Right atrium auricular region (tissue), 2 donors: Measurements from ENCODE around the gene RASGRP2. TPM values are rescaled to one million over a fixed set of nuclear protein-coding genes. Genes with fewer than 3 reads are reported as not detected.

Experiments used
- DNase-seq: peaks from one replicate; pipeline ENCODE4 v3.0.0-alpha.2; 2019; ENCODE audit warnings: low spot score
- H3K27ac ChIP-seq, 2 donors: fragments of 200-600 bp; sonication (generic); 1 replicate in 1 of 2; 2 replicates in 1 of 2; pipeline ENCODE4 v1.5.1; 2016 to 2019
- H3K27me3 ChIP-seq, 2 donors: fragments of 200-600 bp; sonication (generic); one replicate each; pipeline versions ENCODE4 v1.5.1 to v1.6.0; 2017 to 2019
- H3K36me3 ChIP-seq: fragments of 200-600 bp; sonication (generic); one replicate; pipeline ENCODE4 v1.5.1; 2016
- H3K4me1 ChIP-seq, 2 donors: fragments of 200-600 bp; sonication (generic); one replicate each; pipeline versions ENCODE4 v1.5.1 to v1.6.0; 2017 to 2019
- H3K4me3 ChIP-seq, 2 donors: fragments of 200-600 bp; sonication (generic); 1 replicate in 1 of 2; 2 replicates in 1 of 2; pipeline ENCODE4 v1.5.1; 2017 to 2019; ENCODE audit warnings: mild to moderate bottlenecking in 1 of 2, moderate library complexity in 1 of 2
- H3K9me3 ChIP-seq, 2 donors: fragments of 200-600 bp; sonication (generic); one replicate each; pipeline ENCODE4 v1.5.1; 2019
- total RNA-seq, 2 donors: library from RNA; depleted of rRNA; stranded (reverse); fragments of >200 nt; gene quantifications; one replicate each; pipeline ENCODE4 v1.1.0, GENCODE V29; 2016
- TF ChIP-seq, protein P1 (sequence below), 2 donors: fragments of 200-600 bp; sonication (generic); IDR thresholded peaks; one replicate each; pipeline ENCODE4 v1.5.1; 2019; ENCODE audit warnings: antibody characterized with exemption in 2 of 2

The RASGRP2 gene
- total RNA-seq, 2 donors from 2014 or later, result 28.1 to 30.4 TPM

DNA sequence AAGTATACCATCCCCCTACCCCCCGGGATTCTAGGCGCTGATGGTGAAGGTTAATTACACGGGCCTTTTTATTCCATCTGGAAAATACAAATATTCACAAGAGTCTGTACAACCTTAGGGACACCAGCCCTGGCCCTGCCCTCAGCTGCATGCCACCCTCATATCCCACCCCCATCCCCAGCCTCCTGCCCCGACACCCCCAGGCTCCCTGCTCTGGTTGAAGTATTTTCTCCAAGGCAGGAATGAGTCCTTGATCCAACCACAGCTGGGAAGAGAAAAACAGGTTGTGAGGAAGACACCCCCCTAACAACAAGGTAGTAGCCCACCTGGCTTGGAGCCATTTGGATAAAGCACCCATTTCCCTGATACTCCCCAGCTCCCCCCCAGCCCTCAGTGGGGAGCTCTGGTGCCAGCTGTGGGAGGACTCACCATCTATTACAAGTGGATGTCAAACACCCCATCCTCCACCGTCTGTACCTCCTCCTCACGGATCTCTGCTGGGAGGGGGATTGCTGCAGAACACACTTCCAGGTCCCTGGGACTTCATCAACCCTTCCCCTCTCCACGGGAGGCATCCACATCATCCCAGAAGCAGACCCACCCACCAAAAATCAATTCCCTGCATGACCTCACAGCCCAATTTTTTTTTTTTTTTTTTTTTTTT, 16.9 kb downstream of the RASGRP2 start:
- TF ChIP-seq, protein P1, sequence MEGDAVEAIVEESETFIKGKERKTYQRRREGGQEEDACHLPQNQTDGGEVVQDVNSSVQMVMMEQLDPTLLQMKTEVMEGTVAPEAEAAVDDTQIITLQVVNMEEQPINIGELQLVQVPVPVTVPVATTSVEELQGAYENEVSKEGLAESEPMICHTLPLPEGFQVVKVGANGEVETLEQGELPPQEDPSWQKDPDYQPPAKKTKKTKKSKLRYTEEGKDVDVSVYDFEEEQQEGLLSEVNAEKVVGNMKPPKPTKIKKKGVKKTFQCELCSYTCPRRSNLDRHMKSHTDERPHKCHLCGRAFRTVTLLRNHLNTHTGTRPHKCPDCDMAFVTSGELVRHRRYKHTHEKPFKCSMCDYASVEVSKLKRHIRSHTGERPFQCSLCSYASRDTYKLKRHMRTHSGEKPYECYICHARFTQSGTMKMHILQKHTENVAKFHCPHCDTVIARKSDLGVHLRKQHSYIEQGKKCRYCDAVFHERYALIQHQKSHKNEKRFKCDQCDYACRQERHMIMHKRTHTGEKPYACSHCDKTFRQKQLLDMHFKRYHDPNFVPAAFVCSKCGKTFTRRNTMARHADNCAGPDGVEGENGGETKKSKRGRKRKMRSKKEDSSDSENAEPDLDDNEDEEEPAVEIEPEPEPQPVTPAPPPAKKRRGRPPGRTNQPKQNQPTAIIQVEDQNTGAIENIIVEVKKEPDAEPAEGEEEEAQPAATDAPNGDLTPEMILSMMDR (IDR thresholded peaks at IDR 0.05), result no peak
- Histone ChIP-seq H3K4me3 (no peak overlapping the region), H3K4me1 (peaks cover 0 to 8% of the 10 kb centered on the region in 2 donors), H3K9me3 (no peaks in the 10 kb centered on the region), H3K36me3 (no peaks in the 10 kb centered on the region), H3K27ac (no peak overlapping the region), H3K27me3 (peaks cover 0 to under 1% of the 10 kb centered on the region in 2 donors)
- no peak for DNase-seq

DNA sequence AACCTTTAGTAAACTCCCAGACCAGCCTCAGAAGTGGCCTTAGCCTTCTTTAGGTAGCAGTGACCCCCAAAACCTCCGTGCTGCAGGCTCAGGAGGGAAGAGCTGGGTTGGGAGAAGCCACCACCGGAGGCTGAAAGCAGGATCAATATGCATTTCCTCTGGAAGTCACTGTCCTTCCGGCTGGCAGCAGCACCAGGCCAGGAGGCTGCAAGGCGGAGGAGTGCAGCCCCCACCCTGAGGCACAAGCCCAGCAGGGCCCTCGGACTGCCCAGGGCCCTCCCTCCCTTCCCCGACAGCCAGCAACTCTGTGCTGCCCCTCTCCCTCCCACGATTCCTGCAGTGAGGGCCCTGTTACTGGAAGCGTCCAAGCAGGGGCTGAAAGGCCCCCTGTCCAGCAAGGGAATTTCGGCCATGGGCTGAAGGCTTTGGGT, 17.7 kb downstream of the RASGRP2 start:
- Histone ChIP-seq H3K27me3 (peaks cover 0 to 3% of the 10 kb centered on the region in 2 donors), H3K36me3 (no peaks in the 10 kb centered on the region), H3K9me3 (no peaks in the 10 kb centered on the region), H3K4me1 (peaks cover 0 to 8% of the 10 kb centered on the region in 2 donors), H3K27ac (no peak overlapping the region), H3K4me3 (no peak overlapping the region)
- DNase-seq, result no peak
- TF ChIP-seq, protein P1 (IDR thresholded peaks at IDR 0.05), result no peak

DNA sequence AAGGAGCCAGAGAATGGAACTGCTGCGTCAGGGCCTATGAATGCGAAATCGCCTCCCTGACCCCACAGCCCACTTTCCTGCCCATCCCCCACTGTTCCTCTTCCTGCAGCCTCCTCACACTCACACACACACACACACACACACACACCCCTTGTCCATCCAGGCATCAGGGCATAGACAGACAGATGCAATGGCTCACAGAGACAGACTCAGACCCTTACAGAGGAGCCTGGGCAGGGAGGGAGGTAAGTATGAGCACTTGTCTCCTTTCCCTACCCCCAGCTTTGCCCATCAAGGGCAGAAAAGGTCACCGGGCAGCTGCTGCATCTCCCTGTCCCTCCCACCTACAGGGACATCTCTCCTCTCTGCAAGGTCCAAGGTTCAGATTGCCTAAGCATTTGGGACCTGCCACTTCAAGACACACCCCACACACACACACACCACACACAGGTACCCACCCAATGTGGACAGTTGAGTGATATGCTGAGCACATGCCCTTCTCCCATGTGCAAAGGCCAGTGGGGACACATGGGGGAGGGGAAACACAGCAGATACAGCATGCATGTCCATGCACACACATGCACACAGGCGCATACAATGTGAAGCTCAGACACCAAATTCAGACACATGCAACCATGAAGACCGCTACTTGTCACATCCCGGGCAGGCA, 18.9 kb downstream of the RASGRP2 start:
- H3K4me1 ChIP-seq, result peaks cover 0 to 8% of the 10 kb centered on the region in 2 donors
- H3K36me3 ChIP-seq, result no peaks in the 10 kb centered on the region
- no peak overlapping the region for H3K27ac ChIP-seq
- no peak overlapping the region for H3K4me3 ChIP-seq
- H3K9me3 ChIP-seq, result no peaks in the 10 kb centered on the region
- H3K27me3 ChIP-seq, result peaks cover 0 to 3% of the 10 kb centered on the region in 2 donors
- TF ChIP-seq, protein P1 (IDR thresholded peaks at IDR 0.05), result no peak
- no peak for DNase-seq

DNA sequence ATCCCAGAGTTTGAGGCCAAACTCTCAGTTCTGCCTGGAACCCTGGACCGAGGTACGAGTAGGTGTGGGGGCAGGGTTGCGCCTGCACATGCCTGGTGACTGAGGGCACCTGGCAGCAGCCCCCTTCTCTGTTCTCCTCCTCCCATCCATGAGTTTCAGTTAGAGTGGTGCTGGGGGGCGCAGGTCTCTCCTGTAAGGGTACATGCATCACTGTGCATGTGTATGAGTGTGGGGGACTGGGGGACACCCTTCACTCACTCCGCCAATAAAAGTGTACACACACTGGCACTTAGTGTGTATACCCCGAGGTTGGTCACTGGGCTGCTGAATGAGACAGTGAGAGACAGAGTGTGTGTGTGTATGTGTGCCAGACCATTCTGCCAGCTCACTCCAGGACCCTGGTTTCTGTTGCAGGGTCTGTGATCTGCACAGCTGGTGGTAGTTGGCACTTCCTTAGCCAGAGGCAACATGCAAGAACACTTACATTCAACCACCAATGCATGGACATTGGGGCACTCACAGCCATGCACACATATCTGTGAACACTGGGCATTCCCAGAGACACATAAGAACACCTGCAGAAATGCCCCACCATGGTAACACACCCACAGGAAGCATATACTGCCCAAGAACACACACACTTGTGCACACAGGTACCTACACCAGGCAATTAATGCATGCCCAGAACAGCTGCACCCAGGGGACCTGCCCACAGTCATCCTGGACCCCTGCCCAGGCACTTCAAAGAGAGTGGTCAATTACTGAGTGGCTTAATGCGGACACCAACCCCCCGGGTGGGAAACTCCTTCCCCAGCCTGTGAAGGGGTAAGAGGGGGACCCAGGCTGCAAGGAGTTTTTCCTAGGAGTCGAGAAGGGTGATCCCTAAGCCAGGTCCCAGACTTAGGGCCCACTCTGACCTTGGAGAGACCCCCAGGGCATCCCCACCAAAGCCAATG, 19.8 kb downstream of the RASGRP2 start:
- no peak for DNase-seq
- Histone ChIP-seq H3K27me3 (peaks cover 0 to 3% of the 10 kb centered on the region in 2 donors), H3K4me3 (no peak overlapping the region), H3K4me1 (peaks cover 0 to 8% of the 10 kb centered on the region in 2 donors), H3K36me3 (no peaks in the 10 kb centered on the region), H3K27ac (no peak overlapping the region), H3K9me3 (no peaks in the 10 kb centered on the region)
- TF ChIP-seq, protein P1 (IDR thresholded peaks at IDR 0.05), result no peak

DNA sequence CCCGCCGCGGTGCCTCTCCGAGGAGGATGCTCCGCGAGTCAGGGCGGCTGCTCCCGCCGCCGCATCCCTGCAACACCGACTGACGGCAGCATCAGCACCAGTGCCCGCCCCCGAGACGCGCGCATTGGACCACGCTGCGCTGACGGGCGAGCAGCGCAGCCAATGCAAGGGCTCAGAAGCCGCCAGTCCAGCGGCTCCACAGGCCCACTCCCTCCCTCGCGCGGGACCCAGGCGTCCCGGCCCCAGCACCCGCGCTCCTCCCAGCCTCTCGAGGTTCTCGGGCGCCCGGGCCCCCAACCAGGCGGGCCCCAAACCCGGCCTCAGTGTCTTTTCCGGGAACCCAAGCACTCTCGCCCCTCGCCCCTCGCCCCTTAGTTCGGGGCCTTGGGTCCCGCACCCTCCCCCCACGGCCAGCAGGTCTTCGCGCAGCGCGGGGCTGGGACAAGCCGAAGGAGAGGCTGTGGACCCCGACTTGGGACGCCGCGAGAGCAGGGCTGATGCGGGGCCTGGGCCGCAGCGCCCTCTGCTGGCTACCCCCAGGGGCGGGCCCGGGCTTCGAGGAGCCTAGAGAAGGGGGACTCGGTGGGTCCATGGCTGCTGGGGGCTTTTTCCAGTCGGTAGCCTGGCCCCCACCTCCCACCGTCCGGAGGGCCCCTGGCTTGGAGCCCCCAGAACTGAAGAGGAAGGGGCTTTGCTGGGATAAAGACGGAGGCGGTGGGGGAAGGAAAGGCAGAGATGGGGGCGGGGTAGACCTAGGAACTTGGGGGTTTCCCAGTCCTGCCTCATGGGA, 20.6 kb downstream of the RASGRP2 start, which contains the start of gene NRXN2:
Gene NRXN2 (minus strand): TSS at position 81 of the 790 bp plus-strand sequence. CDS start 9,498 bp downstream, outside the sequence.
- H3K4me1 ChIP-seq, result peaks cover 0 to 8% of the 10 kb centered on the region in 2 donors
- no peaks in the 10 kb centered on the region for H3K9me3 ChIP-seq
- TF ChIP-seq, protein P1 (IDR thresholded peaks at IDR 0.05), result peak; percentile 97 to 98
- H3K4me3 ChIP-seq, result peak within 1 kb of the TSS; percentile 76 to 90
- DNase-seq, result peak; percentile 81
- peak within 1 kb of the TSS; percentile 68 to 77 for H3K27ac ChIP-seq
- no peaks in the 10 kb centered on the region for H3K36me3 ChIP-seq
- H3K27me3 ChIP-seq, result peaks cover 3% of the 10 kb centered on the region in 2 donors
